Activated CD8-positive, alpha-beta memory T cell treated with anti-CD3 and anti-CD28 coated beads, Interleukin-2, amount 50 U/mL, for 1 hour (primary cell): ENCODE data around the gene KHDC1.
"Not testable (repeated sequence)": the region's sequence is repeated elsewhere in the genome, so short reads cannot be mapped to it uniquely, and the experiment has no call there.

ENCODE experiments used
- DNase-seq: peaks from one replicate; pipeline ENCODE4 v3.0.0-alpha.2; 2020; ENCODE audit errors: extremely low read depth

Gene KHDC1

GRCh38 chr6:73250016-73250415, 13.0 kb downstream of the KHDC1 start:
- DNase-seq = no peak

- no peak for DNase-seq
These were observed 14.6 kb downstream of the KHDC1 start for GRCh38 chr6:73248192-73248903.

GRCh38 chr6:73242001-73242400, 21.0 kb downstream of the KHDC1 start:
- DNase-seq = no peak

GRCh38 chr6:73240730-73241129, 22.3 kb downstream of the KHDC1 start:
- DNase-seq = no peak

GRCh38 chr6:73236144-73236750, 26.7 kb downstream of the KHDC1 start:
- no peak for DNase-seq

- DNase-seq = no peak
These were observed 28.3 kb downstream of the KHDC1 start for GRCh38 chr6:73234733-73235132.

GRCh38 chr6:73233971-73234370, 29.0 kb downstream of the KHDC1 start:
- not testable (repeated sequence) for DNase-seq

- DNase-seq = no peak
These were observed 29.9 kb downstream of the KHDC1 start for GRCh38 chr6:73233048-73233447.

- DNase-seq = no peak
These were observed 31.0 kb downstream of the KHDC1 start for GRCh38 chr6:73231986-73232391.

- DNase-seq = no peak
These were observed 35.3 kb downstream of the KHDC1 start for GRCh38 chr6:73227606-73228255.

- no peak for DNase-seq
These were observed 37.6 kb downstream of the KHDC1 start, which contains the start of gene KHDC1L for GRCh38 chr6:73225396-73225795. TSS of gene KHDC1L (minus strand) at chr6:73225496. CDS start at chr6:73225408, 88 bp downstream.

- DNase-seq = no peak
These were observed 46.1 kb downstream of the KHDC1 start for GRCh38 chr6:73216859-73217258.

GRCh38 chr6:73209117-73209516, 53.9 kb downstream of the KHDC1 start:
- no peak for DNase-seq

- DNase-seq = no peak
These were observed 55.7 kb downstream of the KHDC1 start for GRCh38 chr6:73207221-73207837.

- no peak for DNase-seq
These were observed 58.7 kb downstream of the KHDC1 start for GRCh38 chr6:73204252-73204651.

GRCh38 chr6:73203098-73203497, 59.9 kb downstream of the KHDC1 start:
- no peak for DNase-seq

GRCh38 chr6:73200735-73201134, 62.3 kb downstream of the KHDC1 start:
- no peak for DNase-seq

- DNase-seq = no peak
These were observed 62.7 kb downstream of the KHDC1 start for GRCh38 chr6:73200247-73200646.

GRCh38 chr6:73194744-73195143, 68.3 kb downstream of the KHDC1 start:
- DNase-seq = no peak

- DNase-seq = not testable (repeated sequence)
These were observed 69.7 kb downstream of the KHDC1 start for GRCh38 chr6:73193302-73193701.
